Raji (cell line): ENCODE data around the gene HDAC8.

ENCODE experiments used
- POLR2A ChIP-seq: IDR thresholded peaks from 2 replicates; pipeline ENCODE4 v1.6.1; 2011; ENCODE audit warnings: low read depth, low read length, control low read depth; ENCODE audit not compliant: insufficient read depth

HDAC8 gene

DNA sequence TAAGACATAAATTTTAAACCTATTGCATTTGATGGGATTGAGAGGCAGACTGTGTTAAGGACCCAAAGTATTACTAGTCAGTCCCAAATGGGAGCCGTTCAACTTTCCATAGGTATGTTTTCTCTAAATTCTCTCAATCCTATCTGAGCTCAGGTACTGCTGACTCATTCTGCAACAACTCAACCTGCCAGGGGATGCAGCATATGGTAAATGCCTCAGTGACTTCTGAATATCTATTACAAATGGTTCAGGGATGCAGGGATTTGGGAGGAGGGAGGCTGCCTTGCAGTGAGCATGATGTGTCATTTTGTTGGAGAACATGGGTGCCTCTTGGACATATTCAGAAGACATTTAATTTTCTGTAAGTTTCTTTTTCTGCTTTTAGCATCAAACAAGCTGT, 97.3 kb downstream of the HDAC8 start:
- TF ChIP-seq POLR2A = no peak

DNA sequence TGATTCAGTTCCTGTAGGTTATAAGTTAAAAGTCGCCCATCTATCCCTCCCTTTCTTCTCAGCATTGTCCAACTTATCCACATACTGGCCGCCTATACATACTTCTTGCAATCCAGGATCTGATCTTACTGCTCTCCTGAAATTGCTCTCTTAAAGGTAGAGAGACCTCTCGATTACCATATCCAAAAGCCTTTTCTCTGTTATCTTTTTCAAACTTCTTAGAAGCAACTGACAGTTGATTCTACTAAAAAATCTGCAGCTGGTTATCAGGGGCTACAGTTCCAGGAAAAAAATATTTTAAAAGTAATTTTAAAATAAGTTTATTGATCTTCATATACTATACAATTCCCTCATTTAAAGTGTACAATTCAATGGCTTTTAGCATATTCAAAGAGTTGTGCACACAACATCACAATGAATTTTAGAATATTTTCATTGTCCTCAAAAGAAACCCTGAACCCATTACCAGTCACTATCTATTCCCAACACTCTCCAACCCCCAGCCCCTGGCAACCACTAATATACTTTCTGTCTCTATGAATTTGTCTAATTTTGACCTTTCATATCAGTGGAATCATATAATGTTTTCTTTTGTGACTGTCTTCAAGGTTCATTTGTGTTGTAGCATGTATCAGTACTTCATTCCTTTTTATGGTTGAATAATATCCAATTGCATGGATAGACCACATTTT, 102.0 kb downstream of the HDAC8 start:
- no peak for TF ChIP-seq POLR2A

DNA sequence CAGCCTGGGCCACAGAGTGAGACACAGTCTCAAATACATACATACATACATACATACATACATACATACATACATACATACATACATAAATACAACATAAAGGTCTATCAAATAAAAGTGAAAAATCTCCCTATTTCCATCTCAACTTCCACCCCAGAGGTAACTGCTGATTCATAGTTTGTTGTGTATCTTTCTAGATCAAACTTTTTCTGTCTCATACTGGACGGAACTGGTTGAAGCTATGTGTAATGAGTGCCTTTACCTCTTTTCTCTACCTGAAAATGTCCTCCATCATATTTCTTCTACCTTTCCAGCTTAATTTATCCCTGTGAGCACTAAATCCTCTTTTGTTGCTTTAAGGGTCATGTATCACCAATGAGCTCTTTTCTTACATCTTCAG, 102.5 kb downstream of the HDAC8 start:
- no peak for TF ChIP-seq POLR2A

DNA sequence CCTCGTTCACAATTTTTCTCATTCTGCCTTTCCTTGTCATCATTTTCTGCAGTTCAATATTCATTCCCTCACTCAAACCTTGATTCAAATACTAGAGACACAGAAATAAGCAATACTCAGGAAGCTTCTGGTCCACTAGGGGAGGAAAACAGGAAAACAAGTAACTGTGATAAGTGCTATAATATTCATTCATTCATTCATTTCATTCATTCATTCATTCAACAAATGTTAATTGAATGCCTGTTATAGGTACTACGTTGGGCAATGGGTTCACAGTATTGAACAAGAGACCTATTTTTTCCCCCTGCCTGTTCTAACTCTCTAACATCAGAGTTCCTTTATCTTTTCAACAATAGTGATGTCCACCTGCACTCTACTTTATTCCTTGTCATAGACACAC, 104.0 kb downstream of the HDAC8 start:
- TF ChIP-seq POLR2A = no peak

DNA sequence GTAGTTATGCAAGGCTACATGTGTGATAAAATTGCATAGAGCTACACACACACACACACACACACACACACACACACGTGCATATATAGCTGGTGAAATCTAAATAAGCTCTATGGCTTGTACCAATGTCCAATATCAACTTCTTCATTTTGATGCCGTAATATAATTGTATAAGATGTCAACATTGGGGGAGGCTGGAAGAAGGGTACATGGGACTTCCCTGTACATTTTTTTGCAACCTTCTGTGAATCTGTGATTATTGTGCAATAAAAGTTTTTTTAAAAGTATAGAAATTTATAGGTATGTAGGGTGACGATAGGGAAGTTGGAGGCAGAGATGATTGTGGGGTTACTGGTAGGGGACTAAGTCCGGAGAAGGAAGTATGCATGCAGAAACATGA, 105.5 kb downstream of the HDAC8 start:
- no peak for TF ChIP-seq POLR2A

DNA sequence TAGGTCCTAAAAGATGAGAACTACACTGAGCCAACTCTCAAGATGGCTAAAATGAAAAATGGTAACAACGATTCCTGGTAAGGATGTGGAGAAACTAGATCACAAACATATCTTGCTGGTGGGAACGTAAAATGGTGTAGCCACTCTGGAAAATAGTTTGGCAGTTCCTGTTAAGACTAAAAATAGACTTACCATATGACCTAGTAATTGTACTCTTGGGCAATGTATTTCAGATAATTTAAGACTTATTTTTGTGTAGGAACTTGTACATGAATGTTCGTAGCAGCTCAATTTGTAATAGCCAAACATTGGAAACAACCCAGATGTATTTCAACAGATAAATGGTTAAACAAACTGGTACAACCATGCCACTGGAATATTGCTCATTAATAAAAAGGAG, 106.2 kb downstream of the HDAC8 start:
- no peak for TF ChIP-seq POLR2A

DNA sequence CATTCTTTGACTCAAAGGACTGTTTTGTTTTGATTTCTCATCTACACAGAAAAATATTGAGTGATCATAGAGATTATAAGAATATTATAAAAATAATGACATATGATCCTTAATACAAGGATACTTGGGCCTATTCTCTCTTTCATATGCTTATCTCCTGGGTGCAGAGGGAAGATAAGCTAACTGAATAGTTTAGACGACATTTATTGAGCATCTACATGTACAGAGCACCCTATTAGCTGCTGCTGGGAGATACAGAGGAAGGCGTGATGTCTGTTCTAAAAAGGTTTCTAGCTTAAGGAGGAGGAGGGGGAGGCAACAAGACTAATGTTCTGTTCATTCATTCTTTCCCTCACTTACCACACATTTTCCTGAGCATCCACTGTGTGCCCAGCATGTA, 106.8 kb downstream of the HDAC8 start:
- no peak for TF ChIP-seq POLR2A

DNA sequence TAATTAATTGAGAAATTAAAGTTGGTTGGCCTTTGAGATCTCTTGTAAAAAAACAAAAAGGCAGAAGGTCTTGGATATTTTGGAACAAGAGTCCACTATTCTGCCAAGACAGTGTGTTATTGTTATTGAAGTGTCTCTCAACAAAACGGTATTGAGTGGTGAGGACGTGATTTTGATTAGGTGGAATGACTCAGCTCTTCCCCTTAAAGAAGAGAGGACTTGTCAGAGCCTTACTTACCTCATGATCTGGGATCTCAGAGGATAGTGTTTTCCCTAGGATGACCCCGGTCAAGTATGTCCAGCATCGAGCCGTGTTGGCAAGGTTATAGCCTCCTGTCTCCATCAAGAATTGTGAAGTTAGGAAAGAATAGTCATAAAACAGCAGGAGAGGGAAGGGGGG, 110.9 kb downstream of the HDAC8 start:
- no peak for TF ChIP-seq POLR2A

DNA sequence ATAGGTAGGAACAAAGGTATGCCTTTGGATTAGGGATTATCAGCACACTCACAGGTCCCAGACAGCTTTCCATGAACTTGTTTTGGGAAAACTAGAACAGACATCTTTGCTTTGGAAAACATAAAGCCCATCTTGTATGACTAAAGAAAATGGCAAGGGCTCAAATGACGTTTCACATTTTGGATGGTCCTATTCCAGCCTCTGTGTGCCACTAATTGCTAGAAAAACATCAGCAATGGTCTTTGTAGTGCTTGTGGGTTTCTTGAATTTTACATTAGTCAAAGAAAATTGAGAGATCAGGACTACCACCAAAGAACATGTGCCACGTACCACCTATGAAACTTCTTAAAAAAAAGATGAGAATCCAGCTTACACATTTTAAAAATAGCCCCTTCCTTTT, 111.4 kb downstream of the HDAC8 start:
- no peak for TF ChIP-seq POLR2A

DNA sequence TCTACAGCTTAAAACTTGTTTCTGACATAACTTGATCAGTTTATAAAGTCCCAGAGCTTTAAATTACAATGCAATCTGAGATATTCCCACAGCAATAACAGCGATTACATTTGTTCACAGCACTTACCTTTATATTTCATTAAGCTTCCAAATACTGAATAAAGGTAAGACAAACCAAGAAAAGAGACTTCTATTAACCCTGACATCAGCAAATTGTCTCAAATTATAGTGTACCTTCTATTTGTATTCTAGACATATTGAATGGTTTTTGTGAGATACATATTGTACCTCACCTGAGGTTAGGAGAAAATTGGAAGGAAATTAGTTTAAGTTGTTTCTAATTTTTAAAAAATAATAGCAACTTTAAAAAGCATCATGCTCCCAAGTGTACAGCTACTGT, 111.9 kb downstream of the HDAC8 start:
- TF ChIP-seq POLR2A = no peak

DNA sequence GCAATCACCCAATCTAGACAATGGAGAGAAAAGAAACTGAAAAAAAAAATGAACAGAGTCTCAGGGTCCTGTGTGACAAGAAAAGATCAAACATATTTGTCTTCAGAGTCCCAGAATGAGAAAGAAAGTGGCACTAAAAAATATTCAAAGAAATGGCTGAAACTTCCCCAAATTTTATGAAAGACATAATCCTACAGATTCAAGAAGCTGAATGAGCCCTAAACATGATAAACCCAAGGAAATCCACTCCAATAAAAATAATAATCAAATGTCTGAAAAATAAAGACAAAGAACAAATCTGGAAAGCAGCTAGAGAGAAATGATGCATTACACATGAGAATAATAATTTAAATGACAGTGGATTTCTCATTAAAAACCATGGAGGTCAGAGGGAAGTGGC, 136.6 kb downstream of the HDAC8 start:
- TF ChIP-seq POLR2A = no peak

DNA sequence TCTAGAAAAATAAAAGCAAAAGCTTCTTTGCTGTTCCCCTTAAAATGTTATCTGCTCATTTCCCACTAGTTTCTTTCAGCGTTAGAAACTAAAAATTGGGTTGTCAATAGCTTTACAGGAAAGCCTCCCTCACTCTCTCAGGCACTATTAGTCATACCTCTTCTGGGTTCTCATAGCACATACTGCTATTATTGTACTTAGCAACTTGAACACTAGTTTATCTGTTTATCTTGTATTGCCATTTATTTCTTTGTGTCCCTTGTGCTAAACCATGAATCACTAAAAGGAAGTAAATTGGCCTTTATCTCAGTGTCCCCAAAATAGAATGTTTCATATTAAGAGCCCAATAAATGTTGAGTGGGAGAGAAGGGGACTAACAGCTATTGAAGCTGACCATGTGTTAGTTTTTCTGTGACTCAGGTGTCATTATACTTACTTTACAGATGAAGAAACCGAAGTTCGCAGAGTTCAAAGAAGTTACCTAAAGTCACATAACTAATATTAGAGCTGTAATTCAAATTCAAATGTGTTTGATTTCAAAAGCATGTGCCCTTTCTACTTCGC, 142.2 kb downstream of the HDAC8 start:
- no peak for TF ChIP-seq POLR2A

DNA sequence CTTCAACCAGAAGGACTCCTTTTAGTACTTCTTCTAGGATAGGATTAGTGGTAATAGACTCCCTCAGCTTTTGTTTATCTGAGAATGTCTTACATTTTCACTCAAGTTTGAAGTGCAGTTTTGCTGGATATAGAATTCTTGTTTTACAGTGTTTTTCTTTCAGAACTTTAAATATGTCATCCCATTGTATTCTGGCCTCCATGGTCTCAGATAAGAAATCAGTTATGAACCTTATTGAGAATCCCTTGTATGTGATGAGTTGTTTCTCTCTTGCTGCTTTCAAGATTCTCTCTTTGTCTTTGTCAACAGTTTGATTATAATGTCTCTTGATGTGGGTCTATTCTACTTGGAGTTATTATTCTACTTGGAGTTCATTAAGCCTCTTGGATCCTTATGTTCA, 150.8 kb downstream of the HDAC8 start:
- TF ChIP-seq POLR2A = no peak

DNA sequence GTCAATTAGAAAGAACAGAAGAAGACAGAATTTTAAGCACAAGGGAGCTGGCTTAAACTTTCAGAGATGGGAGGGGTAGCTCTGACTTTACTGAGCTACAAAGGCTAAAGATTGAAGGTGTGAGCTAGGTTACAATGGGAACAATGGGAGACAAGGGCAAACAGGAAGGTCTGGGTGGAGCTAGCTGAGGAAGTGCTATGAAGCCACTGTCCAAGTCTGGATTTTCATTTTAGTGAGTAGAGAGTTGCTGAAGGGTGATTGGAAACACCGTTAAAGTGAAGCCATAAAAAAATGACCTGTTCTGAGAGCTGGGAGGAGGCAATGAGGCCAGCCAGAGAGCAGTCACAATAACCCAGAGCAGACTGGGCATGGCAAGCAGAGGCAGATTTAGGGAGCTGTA, 162.7 kb downstream of the HDAC8 start:
- no peak for TF ChIP-seq POLR2A

DNA sequence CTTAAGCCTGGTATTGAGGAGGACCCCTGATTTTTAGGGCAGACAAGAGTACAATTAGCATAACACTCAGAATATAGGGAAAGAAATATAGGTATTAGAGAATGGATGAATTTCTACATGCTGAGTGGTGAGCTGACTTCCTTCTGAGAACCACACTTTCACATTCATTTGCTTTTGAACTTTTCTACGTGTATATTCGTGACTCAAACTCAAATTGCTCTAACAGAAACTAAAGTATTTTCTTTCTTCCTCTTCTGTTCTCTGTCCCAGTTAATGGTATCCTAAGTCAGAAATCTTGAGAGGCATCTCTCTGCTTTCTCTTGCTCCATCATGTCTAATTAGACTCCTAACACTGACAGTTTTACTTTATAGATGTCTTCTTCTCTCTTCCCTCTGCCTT, 163.8 kb downstream of the HDAC8 start:
- TF ChIP-seq POLR2A = no peak

DNA sequence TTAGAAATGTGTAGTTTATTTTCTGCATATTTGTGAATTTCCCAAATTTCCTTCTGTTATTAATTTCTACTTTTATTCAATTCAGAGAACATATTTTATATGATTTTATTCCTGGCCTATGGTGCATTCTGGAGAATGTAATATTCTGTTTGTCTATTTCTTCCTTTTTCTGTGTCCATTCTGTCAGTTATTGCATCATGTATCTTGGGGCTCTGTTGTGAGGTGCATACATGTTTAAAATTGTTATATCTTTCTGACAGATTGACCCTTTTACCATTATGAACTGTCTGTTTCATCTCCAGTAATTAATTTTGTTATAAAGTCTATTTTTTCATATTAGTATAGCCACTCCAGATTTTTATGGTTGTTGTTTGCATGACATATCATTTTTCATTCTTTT, 170.0 kb downstream of the HDAC8 start:
- TF ChIP-seq POLR2A = no peak

DNA sequence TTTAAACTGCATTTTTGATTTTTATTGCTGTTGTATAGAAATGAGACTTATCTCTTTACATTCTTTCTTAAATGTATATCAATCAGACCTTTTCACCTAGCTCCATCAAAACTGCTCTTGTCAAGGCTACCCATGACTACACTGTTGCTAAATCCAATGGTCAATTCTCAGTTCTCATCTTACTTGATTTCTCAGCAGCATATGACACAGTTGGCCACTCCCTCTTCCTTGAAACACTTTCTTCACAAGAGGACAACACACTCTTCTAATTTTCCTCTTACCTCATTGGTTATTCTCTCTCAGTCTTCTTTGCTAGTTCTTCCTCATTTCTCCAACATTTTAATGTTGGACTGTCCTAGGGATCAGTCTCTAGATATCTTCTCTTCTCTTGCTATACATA, 172.8 kb downstream of the HDAC8 start:
- TF ChIP-seq POLR2A = no peak
